Choroid plexus epithelial cell (primary cell): ENCODE data around the gene TMIE.

Experiments used
- DNase-seq: peaks from one replicate; pipeline ENCODE4 v3.0.0-alpha.2; 2010; ENCODE audit warnings: low read depth
- H3K4me3 ChIP-seq: 2 replicates; pipeline ENCODE4 v1.5.1; 2011; ENCODE audit warnings: low read depth, mild to moderate bottlenecking, control low read depth, low read length, moderate library complexity
- CTCF ChIP-seq: conservative IDR thresholded peaks from 2 replicates; pipeline ENCODE4 v1.5.1; 2011; ENCODE audit warnings: low read depth, mild to moderate bottlenecking, control low read depth, inconsistent platforms, low read length, moderate library complexity

The TMIE gene

DNA sequence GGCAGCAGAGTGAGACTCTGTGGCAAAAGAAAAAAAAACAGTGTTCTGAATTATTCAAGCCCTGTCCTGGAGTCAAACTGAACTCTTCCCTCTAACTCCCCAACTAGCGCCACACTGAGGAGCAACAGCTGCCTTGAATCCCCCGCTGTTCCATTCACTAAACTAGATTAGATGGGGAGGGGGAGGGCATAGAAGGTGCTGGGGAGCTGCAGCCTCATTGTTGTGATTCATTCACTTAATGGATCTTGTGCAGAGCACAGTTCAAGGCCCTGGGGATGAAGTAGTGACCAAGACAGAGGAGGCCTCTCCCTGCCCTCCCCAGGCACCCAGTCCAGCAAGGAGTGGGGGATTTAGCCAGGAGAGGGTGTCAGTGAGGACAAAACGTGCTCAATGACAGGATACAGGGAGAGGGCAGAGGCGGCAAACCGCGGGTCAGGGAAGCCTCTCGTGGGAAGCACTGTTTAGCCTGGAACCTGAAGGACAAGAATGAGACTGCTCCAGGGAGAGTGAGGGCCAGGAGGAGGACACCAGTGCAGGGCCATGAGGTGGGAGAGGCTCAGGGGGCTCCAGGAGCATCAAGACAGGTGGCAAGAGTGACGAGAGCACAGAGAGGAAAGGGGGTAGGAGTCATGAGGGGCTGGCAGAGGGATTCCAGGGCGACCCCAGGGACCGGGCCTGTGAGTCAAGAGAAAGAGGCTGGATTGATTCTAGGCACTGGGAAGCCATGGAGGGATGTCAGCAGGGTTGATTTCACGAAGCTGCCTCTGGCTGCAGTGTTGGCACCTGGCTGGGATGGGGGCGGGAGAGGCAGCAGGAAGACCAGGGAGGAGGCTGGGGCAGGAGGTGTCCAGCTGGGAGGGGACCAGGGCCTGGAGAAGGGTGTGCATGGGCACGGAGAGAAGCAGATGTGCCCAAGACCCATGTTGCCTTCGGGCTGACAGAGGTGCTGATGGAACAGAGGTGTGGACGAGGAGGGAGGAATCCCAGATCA is 39.1 kb upstream of the TMIE start:
- no peak for DNase-seq
- TF ChIP-seq CTCF: no peak
- H3K4me3 ChIP-seq: no peak overlapping the region

- no peak for TF ChIP-seq CTCF
- H3K4me3 ChIP-seq: no peak overlapping the region
- peak; percentile 26 for DNase-seq
These were observed 38.2 kb upstream of the TMIE start for GRCh38 chr3:46662771-46663551.

DNA sequence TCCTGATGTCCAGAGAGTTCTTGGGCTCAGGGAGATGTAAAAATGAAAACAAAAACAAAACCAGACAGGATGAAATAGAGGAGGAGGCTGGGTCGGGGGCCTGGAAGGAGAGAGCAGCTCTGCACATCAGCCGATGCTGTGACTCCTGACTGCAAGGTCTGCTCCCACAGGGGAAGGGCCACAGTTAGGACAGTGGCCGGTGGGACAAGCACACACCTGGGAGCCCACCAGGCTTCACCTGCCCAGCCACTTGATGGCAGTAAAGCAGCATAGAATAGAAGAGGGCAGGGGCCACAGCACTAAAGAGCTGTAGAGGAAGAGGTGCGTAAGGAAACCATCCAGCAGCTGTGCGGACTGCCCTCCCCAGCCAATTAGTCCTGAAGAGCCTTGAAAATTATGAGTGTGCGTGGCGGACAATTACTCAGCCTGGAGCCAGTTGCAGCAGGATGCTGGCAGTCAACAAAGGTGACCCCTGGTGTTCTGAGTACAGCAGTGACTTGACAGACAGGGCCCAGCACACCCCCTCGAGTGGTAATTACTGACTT is 37.5 kb upstream of the TMIE start:
- DNase-seq: peak; percentile 12
- H3K4me3 ChIP-seq: no peak overlapping the region
- TF ChIP-seq CTCF: peak; percentile 14

DNA sequence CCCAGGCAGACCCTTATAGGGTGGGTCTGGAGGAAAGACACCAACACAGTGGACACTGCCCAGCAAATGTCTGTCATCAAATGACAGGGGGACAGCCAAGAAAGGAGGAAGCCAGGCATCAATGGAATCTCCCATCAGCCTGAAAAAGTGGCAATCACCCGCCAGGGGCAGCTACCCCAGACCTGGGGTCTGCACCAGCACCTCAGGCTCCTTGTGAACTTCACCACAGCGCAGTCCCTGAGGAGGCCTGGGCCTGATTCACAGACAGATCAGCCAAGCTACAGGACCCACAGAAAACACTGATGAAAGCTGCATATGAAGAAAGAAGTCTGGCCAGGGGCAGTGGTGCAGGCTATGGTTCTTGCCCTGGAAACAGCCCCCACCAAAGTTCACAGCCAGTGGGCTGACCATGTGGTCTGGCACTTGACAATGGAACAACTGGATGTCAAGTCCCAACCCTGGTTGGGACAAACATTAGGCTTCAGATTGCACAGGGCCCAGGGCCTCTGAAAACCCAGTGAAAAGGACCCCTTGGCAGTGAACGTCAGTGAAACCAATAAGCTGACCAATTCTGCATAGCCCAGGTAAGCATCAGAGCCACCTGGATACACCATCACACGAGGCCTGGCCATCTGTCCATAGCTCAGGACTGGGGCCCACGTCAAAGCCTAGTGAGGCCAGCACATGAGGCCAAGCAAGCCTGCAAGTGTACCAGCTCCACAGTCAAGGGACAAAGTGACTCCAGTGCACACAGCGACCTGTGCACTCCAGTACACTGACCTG is 36.8 kb upstream of the TMIE start:
- no peak for TF ChIP-seq CTCF
- DNase-seq: no peak
- no peak overlapping the region for H3K4me3 ChIP-seq

- H3K4me3 ChIP-seq: no peak overlapping the region
- DNase-seq: no peak
- TF ChIP-seq CTCF: no peak
These were observed 36.0 kb upstream of the TMIE start for GRCh38 chr3:46664971-46665762.
